HG03520 (cell line): ENCODE measurements around the gene GUCY1A2.
A peak's percentile ranks its signal among the peaks of the same experiment; 100 is the strongest.

Experiments used
- ATAC-seq: cut with Tn5 transposase; IDR thresholded peaks from one replicate; pipeline ENCODE4 v1.9.1; 2021; ENCODE audit warnings: mild to moderate bottlenecking, moderate library complexity; ENCODE audit not compliant: unreplicated experiment

The GUCY1A2 gene

DNA sequence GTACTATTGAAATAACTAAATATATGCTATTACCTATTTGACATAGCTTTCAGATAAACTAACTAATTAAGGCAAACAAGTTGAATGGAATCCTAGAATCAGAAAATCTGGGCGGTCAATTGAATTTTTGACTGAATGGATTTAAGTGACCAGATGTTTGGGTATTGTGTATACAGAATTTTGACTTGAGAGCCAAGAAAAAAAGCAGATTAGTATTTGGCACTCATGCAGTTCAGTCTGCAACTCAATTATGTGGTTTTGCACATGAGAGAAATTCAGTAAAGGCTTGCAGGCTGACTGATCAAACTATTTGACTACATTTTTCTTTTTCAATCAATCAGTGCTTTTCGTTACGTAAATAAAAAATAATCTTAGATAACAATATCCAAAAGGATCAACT lies 254.8 kb downstream of the GUCY1A2 start:
- no peak for ATAC-seq

DNA sequence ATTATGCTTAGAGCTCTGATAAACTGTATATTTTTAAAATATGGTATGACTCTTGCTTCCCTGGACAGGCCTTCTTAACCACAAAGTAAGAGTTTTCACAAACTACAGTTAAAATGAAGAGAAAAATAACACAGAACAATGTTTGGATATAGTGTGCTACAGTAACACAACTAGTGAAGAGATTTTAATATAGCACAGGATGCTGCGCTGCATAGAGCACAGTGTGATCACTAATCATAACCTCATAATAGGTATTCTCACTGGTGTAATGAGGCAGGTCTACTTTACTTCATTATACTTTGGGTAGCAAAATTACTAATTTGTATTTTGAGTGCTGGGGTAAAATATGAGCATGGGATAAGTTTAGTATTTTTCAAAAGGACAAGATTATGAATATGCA lies 256.5 kb downstream of the GUCY1A2 start:
- ATAC-seq, result no peak

DNA sequence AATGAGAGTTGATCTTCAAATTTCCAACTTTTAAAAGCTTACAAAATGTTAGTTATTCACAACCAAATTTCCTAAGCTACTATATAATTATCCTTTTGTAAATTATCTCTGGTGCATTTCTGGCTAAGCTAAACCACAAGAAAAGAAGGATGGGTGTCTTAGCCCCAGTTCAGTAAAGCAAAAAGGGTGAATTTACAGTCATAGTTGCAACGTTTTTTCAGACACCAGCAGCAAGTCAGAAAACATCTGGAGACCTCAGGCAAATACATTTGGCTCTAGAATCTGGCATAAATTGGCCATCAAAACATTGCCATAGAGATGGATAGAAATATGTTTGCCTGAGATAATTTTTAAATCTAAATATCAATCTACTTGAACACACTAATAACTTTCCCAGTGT lies 257.0 kb downstream of the GUCY1A2 start:
- ATAC-seq, result no peak

DNA sequence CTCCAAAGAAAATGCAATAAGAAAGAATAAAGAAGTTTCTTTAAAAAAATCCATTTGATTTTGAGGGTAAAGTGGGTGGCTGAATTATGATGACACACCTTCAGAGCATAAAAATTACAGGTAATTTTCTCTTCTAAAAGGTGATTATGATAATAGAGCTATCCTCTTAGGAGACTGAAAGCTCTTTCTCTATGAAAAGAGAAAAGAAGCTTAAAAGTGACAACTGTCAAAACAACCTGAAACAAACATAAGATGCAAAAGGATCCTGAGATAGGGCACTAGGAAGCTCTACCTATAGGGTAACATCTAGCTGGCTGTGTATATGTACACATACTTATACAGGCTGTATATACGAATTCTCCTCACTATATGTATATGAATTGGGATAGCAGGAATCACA lies 270.2 kb downstream of the GUCY1A2 start:
- ATAC-seq, result no peak

DNA sequence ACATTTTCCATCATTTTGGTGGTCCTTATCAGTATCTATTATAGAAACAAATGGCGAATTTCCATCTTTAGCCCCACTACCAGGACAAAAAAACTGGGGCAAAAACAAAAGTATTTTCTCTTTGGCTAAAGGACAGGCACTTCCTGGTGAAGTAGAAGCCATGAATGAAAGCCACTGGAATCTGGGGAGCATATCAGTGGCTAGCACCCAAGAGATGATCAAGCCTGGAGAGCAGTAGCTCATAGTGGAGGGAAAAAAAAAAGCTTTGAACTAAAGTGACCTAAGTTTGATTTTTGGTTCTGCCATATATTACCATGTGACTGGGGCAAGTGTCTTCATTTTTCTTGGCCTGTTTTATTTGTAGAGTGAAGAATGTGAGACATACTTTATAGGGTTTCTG lies 272.3 kb downstream of the GUCY1A2 start:
- no peak for ATAC-seq

DNA sequence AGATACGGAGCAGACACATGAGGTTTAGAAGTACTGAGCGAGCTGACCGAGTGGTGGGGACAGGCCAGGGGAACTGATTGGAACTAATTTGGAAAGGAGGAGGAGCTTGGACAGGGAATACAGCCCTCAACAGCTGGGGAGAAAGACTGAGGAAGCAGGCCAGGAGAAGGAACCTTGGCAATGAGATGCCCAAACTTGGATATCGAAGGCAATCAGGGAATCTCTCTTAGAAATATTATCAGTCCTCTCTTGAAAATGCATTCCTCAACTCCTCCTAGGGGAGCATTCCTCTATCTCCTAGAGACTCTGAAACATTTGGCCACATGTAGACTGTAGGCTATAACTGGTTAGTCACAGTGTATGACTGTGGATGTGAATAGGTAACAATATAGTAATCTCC lies 284.6 kb downstream of the GUCY1A2 start:
- no peak for ATAC-seq

DNA sequence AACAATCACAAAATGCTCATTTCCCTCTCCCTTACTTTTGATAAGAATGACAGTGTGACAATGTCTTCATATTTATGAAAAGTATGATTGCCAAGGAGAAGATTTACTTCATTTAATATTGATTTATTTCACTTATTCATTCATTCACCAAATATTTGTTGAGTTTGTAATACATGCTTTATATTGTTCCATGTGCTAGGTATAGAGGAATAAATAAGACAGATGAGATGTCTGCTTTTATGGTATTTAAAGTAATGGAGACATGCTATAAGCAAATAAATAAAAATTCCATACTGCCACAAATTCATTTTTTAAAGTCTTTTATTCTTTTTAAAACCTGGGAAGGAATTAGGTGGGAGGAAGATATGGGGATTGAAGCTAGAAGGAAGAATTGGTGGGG lies 289.4 kb downstream of the GUCY1A2 start:
- ATAC-seq, result no peak

DNA sequence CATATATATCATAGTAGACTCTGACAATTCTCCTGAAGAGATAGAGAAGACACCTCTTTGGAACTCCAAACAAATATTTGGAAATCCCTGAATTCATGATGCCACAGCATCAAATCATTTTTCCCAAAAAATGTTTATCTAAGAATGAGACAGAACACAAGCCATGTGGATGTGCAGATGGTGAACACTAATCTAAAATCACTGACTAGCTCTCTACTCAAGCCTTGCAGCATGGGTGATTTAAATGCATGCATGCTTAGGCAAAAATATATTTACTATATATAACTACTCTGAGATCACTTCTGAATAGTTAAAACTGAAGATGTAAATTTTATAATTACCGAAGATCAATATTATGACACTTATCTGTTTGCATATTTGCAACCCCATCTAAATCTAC lies 289.9 kb downstream of the GUCY1A2 start:
- ATAC-seq, result no peak

DNA sequence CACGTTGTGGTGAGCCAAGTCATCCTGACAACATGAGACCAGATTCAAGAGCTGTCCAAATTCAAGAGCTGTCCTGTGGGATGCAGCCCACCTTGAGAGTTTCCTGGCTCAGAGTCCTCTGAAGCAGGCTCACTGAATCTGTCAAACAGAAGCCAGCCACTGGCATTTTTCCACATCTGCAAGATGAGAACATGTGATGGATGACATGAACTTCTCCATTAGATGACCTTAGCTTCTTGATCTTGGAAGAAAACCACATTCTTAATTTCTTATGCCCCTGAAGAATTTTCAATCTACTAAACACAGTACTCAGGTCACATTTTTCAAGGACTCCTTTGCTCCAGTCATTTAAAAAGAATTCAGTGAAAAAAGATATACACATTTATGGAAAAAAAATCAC lies 291.0 kb downstream of the GUCY1A2 start:
- ATAC-seq, result no peak

DNA sequence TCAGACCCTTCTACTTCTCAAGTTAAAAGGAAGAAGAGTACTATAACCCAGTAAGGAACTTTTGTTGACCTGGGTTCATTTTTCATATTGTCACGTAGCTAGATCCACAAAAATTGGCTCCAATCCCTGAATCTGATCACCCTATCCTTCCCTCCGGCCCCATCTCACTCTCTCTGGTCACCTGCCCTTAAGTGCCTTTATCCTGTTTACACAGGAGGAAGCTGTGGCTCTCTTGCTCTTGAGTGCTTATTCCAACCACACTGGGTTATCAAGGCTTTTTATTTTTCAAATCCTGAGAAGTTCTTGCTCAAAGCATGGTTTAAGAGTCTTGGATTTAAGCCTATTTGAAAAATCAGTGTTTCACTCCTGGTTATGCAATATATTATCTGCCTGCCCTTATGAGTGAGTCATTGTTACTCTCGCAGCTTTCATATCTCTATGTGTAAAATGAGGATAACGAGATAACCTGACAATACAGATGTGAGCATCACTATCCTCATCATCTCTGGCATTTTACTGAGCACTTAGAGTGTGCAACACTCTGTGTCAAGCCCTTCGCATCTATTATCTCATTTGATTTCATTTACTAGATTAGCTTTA lies 293.9 kb downstream of the GUCY1A2 start:
- ATAC-seq, result no peak

DNA sequence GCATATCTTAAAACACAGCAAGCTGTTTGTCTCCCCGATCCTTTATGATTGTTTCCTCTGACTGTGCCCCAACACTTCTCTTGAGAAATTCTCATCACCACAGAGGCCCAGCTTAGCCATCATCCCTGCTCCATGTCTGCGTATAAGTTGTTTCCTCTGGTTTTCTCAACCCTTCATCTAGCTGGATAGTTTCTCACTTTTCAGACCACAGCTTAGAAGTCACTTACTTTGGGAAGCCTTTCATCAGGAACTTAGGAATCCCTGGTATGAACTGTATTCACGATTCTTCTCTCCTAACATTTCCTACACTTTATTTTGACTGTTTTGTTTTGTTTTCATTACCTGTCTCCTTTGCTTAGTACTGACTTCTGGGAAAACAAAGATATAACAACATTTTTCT lies 295.2 kb downstream of the GUCY1A2 start:
- no peak for ATAC-seq

DNA sequence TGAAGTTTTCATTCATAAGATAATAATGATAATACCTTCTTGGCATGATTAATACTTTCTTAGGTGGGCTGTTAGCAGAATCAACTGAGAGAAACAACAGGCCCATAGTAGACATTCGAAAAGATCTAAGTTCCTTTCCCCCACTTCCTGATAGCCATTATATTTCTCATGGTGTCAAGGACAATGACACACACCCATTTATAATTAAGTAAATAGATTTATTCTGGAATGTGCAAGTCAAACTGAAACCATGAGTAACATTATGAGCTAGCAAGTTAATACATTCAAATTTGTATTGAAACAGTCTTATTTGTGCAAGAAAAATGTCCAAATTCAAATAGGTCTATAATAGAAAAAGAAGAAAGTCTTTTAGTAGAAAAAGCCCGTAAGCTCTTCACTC lies 301.1 kb downstream of the GUCY1A2 start:
- no peak for ATAC-seq

DNA sequence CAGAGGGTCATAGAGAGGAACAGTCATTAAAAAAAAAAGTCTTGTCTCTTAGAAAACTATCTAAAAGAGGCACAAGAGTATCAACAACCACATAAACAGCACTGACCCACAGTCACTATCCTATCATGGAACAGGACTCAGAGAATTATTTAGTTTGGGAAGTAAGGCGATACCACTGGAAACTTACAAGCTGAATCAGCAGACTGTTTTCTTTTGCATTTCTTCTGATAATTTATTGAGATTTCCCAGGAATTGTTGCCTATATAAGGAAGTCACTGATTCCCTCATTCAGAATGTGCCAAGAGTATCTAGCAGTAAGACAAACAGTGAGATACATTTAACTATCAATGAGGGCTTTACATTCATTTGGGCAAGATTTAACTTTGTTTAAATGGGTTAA lies 304.1 kb downstream of the GUCY1A2 start:
- no peak for ATAC-seq

DNA sequence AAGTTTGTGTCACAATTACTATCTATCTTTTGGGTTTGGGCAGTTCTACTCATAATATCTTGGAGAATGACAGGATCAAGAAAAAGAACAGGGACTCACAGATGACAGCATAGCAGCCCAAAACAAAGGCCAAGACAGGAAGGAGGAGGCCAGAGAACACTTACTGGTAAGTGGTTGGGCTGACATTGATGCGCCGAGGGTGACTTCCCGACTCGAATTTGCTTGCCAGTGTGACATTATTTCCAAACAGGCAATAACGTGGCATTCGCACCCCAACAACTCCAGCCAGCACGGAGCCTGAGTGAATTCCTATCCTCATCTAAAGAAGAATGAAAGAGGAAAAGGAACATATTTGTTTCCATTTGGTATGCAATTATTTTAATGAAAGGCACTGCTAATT lies 309.9 kb downstream of the GUCY1A2 start:
- no peak for ATAC-seq

DNA sequence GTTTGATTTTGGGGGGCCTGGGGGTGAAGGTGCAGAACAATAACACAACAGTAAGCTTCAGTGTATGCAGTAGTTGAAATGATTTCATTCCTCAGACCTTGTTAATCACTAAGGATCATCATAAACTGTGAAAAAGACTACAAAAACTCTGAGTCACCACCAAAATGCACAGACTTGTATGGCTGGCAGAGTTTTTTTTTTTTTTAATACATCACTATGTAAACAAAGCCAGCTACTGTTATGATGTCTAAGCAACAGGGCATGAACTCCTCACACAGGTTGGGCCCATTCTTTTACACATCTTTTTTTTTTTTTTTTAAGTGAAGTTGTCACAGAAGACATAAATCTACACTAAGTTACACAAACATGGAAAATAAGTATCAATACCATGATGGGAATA lies 311.9 kb downstream of the GUCY1A2 start:
- no peak for ATAC-seq

DNA sequence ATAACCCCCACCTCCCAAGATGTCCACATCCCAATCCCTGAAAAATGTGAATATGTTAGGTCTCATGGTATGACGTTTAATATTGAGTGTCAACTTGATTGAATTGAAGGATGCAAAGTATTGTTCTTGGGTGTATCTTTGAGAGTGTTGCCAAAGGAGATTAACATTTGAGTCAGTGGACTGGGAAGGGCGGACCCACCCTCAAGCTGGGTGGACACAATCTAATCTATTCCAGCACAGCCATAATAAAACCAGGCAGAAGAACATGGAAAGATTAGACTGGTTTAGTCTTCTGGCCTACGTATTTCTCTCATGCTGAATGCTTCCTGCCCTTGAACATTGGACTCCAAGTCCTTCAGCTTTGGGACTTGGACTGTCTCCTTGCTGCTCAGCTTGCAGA lies 315.5 kb downstream of the GUCY1A2 start:
- ATAC-seq, result no peak

DNA sequence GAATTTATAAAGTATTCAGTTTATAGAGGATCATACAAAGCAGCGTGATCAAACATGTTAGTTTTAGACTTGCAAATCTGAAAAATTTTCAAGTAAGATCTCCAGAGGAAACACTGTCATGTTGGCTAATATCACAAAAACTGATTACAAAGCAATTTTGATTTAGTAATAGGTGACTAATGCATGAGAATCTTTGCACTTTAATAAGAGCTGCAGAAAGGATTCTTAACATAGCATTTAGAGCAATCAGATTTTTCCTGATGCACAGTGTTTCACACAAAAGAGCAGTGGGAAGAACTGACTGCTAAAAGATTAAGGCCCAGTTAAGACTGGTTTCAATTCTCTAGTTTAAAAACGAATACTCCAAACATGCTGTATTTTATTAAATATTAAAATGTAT lies 321.2 kb downstream of the GUCY1A2 start:
- ATAC-seq, result no peak

DNA sequence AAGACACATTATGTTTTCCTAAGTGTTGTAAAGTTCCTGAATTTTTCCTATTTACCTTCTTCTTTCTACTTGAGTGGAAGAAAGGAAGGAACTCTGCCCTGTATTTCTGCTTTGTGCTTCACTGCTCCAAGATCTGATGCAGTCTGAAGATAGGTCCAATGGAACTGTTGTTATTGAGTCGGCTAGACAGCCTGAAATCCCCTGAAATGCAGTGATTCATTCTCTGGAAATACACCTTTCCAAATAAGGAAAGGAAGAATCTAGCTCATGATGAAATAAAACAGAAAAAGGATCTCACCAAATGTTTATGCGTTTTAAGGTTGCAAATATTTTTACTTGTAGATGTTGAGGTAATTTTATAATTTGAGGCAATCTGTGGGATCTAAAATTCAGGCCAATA lies 322.8 kb downstream of the GUCY1A2 start:
- ATAC-seq, result no peak

DNA sequence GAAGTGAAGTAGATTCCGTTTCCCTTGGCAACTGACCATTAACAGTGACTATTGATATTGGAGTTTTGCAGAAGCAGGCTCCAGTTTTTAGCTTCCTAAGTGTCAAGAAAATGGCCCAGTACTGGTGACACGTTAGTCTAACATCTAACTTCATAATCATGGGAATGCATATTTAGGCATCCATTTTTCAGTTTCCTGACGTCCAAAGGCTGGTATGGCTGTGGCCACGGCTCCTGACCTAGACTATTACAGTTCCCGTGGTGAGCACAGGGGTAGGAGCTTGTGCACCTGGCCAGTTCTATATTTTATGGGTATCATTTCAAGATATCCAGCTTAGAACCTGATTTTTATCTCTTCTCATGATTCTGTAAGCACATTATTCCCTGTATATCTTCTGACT lies 323.8 kb downstream of the GUCY1A2 start:
- ATAC-seq, result no peak

DNA sequence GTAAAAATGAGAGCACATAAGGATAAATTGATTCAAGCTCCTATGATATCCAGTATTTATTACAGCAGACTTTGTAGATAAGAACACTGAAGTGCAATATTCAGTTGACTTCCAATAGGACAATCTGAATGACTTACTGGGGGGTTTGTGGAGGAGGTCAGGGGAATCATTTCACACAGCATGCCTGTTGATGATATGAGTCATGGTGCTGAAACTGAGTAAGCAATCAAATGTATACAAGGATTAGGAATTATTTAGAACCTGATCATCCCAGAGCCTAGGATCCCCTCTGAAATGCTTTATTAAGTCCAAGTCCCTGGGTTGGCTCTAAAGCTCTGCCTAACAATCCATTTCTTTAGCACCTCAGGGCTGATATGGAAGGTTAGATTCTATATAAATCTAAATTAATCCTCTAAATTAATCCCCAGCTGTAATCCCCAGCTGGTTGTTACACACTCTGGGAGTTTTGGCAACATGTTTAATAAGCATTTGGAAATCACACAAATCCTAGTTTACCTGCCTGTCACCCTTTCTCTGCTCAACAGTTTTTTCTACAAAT lies 326.4 kb downstream of the GUCY1A2 start:
- no peak for ATAC-seq

DNA sequence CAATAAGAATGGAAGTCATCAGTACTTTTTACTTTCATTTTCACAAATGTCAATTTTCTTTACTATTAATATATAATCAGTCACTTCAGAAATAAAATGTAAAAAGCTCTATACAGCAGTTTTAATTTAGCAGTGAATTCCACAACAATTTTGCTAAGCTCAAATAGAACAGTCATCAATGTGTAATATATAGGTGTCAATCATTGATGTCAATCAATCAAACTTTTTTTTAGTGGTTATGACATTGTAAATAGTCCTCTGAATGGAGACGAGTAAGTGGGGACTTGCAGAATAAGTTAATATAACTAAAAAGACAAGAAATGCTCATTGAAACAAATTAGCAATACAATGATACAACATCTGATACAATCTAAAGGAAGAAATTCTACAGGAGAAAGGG lies 327.4 kb downstream of the GUCY1A2 start:
- ATAC-seq, result no peak

DNA sequence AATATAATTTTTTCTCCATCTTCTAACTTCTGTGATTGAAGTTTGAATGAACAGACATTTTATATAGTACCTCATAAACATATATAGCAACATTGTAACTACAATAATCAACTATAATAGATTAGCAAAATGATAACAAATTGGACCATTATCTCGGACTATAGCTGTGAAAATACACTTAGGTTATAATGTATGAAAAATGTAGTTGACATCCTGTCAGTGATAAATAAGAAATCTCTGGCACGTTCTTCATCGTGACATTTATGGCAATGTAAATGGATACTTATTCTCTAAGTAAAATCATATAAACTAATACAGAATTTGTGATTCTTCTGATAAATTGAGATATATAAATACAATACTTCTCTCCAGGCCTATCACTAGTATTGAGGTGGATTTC lies 333.3 kb downstream of the GUCY1A2 start:
- no peak for ATAC-seq

DNA sequence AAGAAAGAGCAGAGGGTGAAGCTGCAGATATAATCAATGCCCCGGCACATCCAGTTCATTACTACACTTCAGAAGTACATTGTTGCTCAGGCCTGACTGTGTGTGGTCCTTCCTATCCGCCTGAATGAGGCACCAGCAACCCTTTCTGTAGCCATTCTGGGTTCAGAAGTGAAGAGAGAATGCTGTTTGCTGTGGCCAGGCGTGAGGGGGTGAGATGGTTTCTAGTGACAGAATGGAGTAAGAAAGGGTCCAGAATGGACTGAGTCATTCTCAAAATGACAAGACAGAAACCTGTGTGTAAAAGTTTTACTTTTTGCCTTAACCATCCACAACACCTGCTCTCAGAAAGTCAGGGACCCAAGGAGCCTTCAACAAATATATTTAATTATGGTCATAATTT lies 334.8 kb downstream of the GUCY1A2 start:
- ATAC-seq, result peak; percentile 72
